Astrocyte of the cerebellum (primary cell): ENCODE measurements around the gene APP.
A peak's percentile ranks its signal among the peaks of the same experiment; 100 is the strongest.

Experiments used
- DNase-seq: peaks from one replicate; pipeline ENCODE4 v3.0.0-alpha.2; 2011; ENCODE audit warnings: low read depth
- H3K4me3 ChIP-seq: 2 replicates; pipeline ENCODE4 v1.5.1; 2011; ENCODE audit warnings: mild to moderate bottlenecking, low read depth, low read length, moderate library complexity
- CTCF ChIP-seq: IDR thresholded peaks from 2 replicates; pipeline ENCODE4 v1.5.1; 2012; ENCODE audit warnings: low read length, low read depth, moderate library complexity, mild to moderate bottlenecking; ENCODE audit errors: missing control alignments
- in situ Hi-C: cut with HindIII; loops from 2 replicates; pipeline ENCODE4 v1.10.0; 2017; ENCODE audit warnings: low sequenced_read_pairs

The APP gene

GRCh38 chr21:25845729-25846256 lies 324.8 kb downstream of the APP start:
- no peak for TF ChIP-seq CTCF
- H3K4me3 ChIP-seq: no peak overlapping the region
- no peak for DNase-seq
- in situ Hi-C loops: no loop called here

- in situ Hi-C loops: no loop called here
Observed at GRCh38 chr21:25842925-25843324, 327.6 kb downstream of the APP start.

GRCh38 chr21:25838809-25839208 lies 331.8 kb downstream of the APP start:
- in situ Hi-C loops: no loop called here
- TF ChIP-seq CTCF: no peak
- peak; percentile 62 for DNase-seq
- H3K4me3 ChIP-seq: no peak overlapping the region

More at GRCh38 chr21:25842925-25843324, 327.6 kb downstream of the APP start:
- no peak overlapping the region for H3K4me3 ChIP-seq
- no peak for TF ChIP-seq CTCF
- DNase-seq: no peak

- TF ChIP-seq CTCF: no peak
Observed at GRCh38 chr21:25837533-25838265, 332.9 kb downstream of the APP start.

GRCh38 chr21:25836396-25836795 lies 334.2 kb downstream of the APP start:
- TF ChIP-seq CTCF: no peak

More at GRCh38 chr21:25837533-25838265, 332.9 kb downstream of the APP start:
- no peak overlapping the region for H3K4me3 ChIP-seq
- in situ Hi-C loops: no loop called here
- peak; percentile 93 for DNase-seq

GRCh38 chr21:25834381-25834780 lies 336.2 kb downstream of the APP start:
- in situ Hi-C loops: no loop called here

More at GRCh38 chr21:25836396-25836795, 334.2 kb downstream of the APP start:
- peak; percentile 73 for DNase-seq
- no peak overlapping the region for H3K4me3 ChIP-seq
- in situ Hi-C loops: no loop called here

More at GRCh38 chr21:25834381-25834780, 336.2 kb downstream of the APP start:
- DNase-seq: no peak
- TF ChIP-seq CTCF: no peak
- H3K4me3 ChIP-seq: no peak overlapping the region
